HG02981 (cell line): ENCODE data around the gene CDH4.
"Not testable (repeated sequence)": the region's sequence is repeated elsewhere in the genome, so short reads cannot be mapped to it uniquely, and the experiment has no call there.

ENCODE experiments used
- ATAC-seq: cut with Tn5 transposase; IDR thresholded peaks from one replicate; pipeline ENCODE4 v1.9.1; 2021; ENCODE audit warnings: mild to moderate bottlenecking, moderate library complexity; ENCODE audit not compliant: unreplicated experiment

The CDH4 gene

DNA sequence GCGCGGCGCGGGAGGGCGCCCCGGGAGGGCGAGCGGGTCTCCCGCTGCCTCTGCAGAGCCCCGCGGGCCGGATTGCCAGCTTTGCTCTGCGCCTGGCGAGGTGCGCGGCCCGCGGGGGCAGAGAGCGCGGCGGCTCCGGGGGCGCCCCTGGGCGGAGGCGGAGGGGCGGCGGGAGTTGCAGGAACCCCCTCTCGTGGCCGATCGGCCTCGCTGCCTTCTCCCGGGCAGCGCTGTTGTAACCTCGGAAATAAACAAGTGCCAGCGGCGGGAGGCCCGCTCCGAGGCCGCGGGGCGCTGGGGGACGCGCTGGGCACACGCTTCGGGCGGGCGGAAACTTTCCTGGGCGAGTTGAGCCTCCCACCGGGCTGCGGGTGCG lies 1.2 kb downstream of the CDH4 start:
- no peak for ATAC-seq

DNA sequence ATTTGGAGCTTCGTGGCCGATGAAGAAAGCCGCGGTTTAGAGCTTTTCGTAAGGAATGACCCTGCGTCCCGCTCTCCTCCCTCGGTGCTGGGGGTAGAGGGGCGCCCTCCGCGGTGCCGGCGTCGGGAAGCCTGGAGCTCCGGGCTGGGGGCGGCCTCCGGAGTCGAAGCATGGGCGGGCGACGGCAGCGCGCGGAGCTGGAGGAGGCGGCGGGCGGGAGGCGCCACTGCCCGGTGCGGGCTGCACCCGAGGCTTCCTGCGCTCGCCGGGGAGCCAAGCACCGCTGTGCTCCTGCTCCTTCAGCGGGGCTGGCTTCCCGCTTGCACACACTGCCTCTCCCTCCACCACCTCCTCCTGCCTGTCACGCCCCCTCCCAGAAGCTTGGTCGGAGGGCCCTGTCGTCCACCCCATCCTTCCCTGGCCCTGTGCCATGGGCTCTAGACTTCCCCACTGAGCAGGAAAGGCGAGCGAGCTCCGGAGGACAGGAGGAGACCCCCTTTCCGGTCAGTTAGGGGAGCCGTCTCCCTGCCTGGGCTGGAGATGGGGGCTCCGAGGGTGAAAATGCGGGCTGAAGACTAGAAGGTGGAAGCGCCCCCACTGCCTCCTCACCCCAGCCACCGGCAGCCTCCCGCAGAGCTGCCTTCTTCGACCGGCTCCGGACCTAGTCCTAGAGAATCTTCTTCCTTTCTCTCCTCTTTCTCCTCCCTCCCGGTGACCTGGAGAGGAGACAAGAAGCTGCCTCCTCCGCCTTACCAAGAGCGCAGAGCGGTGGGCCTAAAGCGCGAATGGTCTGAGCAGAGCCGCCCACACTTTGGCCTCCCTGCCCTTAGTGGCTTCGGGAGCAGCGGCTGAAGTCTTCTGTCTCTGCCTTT lies 1.8 kb downstream of the CDH4 start:
- no peak for ATAC-seq

DNA sequence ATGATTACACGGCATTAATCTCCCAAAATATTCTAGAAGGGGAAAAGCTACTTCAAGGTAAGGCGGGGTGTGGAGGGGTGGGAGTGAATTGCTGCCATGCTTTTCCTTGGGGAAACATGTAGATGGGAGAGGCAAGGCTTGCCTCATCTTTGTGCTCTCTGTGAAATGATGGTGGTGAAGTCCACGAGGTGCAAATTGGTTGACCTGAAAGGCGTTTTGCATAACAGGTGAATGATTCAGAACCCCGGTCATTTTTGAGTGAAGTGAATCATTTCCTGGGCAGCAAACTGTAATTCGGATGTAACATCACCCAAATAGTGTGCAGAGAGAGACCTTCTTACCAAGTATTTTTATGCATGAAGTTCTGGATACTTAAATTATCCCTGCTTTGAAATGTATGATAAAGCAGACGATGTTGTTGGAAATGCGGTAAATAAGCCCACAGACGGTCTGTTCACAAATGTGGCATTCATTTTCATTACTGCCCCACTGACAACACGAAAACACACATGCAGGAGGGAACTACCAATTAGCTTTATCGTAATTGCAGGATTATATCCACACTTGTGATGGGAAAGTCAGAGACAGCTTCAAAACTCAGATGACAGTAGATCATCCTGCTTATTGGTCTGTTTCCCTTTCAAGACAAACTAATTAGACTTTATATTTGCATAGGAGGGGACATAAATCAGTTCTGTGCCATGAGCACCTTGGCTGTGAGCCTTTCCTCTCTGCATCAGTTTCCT lies 3.0 kb downstream of the CDH4 start:
- no peak for ATAC-seq

DNA sequence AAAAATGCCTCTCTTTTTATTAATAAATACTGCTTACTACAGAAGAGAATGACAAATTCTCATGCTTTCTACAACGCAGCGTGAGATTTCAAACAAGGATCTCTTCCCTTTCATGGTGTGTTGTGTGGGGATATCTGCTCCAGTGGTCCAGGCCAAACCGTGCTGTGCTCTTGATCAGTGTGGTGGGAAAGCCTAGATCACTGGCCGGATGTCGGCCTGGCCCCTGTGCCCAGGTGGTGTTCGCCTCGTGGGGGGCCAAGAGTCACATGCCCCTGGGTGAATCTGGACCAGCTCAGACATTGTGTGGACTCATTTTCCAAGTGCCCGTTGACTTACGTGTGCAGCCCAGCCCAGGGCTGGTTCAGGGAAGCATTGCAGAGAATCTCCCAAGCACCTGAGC lies 4.3 kb downstream of the CDH4 start:
- ATAC-seq, result no peak

DNA sequence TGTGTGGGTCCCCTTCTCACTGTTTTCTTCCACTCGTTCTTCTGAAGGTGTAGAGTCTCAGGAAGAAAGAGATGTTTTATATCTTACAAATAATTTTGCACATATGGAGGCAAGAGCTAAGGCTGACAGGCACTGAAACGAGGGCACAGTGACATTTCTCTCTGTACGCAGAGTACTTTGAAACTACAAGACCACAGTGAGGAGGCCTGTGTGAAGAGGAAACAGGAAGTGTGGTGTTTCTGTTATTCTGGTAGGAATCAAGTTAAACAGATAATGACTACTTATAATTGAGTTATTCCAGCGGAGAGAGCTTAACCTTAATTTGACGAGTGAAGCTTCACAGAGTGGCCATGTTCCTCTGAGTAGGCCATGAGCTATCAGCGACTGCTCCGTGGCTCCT lies 4.8 kb downstream of the CDH4 start:
- no peak for ATAC-seq

DNA sequence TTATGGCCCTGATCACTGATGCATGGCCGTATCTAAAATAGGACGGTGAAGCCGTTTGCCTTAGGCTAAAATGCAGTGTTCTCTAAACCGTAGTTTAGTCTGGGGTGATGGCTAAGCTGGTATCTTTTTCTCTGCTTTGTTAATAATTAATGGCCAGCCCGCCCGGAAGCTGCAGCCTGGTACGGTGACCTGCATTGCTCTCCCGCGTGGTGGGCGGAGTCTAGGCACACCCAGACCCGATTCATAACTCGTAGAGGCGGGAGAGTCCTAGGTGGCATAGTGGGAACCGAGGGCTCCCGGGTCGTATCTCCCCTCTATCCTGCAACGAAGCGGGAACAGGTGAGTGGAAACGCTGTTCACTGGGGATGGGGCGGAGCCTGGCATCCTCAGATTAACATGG lies 5.5 kb downstream of the CDH4 start:
- no peak for ATAC-seq

DNA sequence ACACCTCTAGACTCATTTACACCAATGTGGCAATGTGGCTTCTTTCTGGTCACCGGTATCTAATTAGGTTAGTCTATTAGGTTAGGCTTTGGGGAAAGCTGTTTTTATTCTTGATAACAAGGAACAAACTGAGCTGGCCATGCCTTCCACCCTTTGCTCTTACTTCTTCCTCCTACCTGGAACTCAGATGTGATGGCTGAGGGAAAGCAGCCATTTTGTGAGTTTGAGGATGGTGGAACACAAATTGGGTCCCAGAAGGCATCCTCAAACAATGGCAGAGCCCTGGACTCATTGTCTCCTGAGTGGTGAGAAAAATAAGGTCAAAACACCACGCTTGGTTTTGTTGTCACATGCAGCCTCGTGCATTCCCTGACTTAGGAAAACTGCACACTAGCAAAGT lies 7.7 kb downstream of the CDH4 start:
- no peak for ATAC-seq

DNA sequence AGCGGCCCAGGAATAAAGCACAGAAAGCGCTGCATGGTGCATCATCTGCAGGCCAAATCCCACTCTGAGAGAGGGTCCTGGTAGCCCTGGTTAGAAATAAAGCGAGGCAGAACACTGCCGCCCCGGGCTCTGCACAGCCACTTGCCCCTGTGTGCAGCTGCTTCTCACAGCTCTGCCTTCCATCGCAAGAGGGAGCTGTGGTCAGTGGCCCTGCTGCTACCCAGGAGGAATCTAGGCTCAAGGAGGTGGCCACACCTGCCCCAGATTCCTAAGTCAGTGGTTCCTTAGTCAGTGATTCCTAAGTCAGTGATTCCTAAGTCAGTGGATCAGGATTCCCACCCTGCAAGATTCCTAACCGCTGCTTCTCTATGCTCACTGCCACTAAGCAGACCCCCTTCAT lies 8.8 kb downstream of the CDH4 start:
- no peak for ATAC-seq

DNA sequence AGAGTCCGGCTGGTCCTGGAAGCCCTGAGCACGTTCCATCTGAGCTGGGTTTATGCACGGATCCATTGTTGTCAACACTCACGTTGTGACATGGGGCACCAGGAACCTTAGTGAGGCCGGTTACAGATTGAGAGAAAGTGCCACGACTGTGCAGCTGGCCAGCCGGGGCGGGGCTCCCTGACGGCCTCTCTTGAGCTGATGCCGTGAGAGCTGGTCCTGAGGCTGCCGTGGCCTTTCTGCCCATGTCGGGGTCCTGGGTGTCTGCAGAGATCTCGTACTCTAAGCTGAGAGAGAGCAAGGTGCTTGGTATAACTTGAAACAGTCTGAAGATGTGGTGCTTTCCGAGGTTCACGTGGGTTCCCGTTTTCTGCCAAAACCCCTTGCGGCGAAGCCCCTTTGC lies 10.0 kb downstream of the CDH4 start:
- ATAC-seq, result no peak

DNA sequence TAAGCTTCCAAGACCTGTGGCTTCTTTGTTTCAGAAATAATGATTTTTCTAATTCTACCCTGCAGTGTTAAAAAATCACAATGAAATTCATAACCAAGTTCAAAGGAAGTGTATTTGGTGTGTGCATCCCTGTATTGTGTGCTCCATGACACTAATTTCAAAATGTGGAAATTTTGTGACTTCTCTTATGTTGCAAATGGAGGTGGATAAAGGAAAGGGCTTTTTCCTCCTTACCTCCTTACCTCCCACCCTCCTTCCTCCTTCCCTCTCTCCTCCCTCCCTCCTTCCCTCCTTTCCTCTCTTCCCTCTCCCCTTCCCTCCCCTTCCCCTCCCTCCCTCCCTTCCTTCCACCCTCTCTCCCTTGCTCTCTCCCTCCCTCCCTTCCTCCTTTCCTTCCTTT lies 10.5 kb downstream of the CDH4 start:
- no peak for ATAC-seq

DNA sequence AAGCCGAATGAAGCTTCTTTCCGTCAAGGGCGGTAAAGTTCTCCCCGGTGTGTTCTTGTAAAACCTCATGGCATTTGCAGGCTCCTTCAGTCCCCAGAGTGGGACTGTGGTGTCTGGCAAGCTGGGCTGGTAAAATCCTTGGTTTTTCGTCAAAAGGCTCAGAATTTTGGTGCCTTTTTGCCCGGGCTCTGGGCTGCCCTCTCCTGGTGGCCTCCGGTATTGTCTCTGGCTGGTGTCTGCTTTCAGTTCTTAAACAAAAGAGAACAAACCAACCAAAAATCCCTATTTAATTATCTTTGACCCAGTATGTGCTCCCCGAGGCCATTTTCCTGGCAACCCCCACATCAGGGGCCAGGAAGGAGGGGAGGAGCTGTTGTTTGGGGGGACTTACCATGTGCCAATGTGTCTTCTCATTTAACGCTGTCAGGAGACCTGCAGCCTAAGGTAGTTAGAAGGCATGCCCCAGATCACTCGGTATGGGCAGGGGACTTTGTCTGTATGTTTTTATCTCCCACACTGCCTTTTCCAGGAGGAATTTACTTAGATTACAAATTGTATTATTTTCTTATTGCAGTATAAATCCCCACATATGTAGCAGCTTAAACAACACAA lies 11.1 kb downstream of the CDH4 start:
- ATAC-seq, result no peak

DNA sequence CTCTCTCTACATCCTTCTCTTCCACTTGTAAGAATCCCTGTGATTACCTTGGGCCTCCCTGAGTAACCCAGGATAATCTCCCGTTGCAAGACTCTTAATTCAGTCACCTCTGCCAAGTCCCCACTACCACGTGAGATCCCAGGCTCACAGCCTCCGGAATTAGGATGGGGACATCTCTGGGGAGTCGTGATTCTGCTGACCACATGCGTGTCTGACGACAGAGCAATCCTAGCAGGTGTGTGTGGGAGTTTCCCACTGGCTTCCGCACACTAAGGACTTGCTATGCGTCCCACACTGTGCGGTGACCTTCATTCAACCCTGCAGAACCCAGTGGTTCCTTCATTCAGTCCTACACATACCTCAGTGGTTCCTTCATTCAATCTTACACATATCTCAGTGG lies 11.9 kb downstream of the CDH4 start:
- ATAC-seq, result no peak

DNA sequence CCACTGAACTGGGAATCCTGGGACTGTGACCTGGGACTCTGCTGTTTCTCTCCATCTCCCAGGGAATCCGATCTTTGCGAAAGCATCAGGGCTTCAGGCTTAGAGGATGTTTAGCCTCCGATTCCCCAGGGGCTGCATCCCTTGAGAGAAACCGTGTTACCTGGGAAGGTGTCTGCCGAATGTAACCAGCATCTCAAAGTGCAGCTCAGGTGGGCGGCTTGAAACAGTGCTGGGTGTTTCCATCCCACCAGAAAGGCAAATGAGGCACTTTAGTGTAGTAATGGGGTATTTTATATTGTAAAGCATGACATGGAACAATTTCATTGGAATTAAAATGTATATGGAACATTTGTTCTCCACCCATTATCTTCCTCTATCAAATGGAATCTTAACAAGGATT lies 15.2 kb downstream of the CDH4 start:
- no peak for ATAC-seq

DNA sequence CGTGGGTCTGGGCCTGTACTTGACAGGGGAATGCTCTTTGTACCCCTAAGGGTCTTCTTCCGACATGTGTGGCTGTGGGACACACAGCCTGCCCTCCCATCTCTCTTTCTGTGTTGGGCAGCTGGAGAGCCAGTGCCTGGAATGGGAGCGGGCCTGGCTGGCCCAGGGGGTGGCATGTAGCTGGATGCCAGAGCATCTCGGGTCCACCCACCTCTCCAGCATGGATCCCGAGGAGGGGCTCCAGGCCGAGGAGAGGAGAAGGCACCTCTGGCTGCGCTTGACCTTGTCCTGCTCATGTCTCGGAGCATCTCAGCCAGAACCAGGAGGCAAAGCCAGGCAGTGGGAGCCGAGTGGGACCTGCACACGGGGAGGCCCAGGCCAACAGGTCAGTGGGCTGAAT lies 16.0 kb downstream of the CDH4 start:
- ATAC-seq, result no peak

DNA sequence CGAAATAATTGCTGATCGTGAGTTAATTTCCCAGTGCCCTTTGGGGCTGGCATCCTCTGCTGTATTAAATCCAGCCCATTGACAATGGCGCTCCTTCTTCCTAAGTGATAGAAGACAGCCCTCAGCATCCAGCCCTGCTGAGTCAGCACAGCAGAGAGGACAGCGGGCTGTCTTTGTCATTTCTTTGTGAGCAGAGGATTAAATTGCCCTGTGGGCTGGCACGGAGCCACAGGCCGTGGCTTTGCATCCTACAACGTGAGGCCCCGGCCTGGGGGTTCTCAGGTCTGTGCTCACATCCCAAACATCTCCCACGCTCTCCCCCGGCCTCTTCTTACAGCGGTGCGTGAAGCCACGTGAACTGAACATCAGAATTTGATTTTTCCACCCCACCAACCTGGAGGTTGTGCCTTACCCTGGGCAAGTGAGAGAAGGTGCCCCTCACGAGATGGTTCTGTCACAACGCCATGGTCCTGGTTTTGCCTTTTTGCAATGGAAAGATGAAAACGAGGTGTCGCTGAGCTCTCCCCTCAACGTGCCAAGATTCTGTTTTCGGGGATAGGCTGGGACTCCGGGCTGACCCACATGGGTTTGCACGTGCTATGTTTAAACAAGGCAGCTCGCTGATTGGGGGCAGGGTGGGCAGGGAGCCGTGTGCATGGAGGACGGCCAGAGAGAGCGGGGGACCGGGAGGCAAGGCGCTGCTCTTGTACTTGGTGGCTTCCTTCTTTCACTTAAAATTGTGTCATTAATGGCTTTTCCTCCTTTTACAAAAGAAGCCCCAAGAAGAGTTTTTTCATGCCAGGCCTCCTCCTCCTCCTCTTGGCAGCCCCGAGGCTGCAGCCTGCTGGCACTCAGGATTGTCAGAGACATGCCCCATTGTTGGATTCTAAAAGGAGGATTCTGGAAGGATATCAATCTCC lies 19.5 kb downstream of the CDH4 start:
- no peak for ATAC-seq

DNA sequence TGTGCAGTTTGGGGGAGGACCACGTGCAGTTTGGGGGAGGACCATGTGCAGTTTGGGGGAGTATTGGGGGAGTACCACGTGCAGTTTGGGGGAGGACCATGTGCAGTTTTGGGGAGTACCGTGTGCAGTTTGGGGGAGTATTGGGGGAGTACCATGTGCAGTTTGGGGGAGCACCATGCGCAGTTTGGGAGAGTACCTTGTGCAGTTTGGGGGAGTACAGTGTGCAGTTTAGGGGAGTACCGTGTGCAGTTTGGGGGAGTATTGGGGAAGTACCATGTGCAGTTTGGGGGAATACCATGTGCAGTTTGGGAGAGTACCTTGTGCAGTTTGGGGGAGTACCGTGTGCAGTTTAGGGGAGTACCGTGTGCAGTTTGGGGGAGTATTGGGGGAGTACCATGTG lies 21.0 kb downstream of the CDH4 start:
- not testable (repeated sequence) for ATAC-seq

DNA sequence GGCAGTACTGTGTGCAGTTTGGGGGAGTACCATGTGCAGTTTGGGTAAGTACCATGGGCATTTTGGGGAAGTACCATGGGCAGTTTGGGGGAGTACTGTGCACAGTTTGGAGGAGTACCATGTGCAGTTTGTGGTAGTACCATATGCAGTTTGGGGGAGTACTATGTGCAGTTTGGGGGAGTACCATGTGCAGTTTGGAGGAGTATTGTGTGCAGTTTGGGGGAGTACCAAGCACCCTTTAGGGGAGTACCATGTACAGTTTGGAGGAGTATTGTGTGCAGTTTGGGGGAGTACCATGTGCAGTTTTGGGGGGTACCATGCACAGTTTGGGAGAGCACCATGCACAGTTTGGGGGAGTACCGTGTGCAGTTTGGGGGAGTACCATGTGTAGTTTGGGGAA lies 21.6 kb downstream of the CDH4 start:
- ATAC-seq, result not testable (repeated sequence)

DNA sequence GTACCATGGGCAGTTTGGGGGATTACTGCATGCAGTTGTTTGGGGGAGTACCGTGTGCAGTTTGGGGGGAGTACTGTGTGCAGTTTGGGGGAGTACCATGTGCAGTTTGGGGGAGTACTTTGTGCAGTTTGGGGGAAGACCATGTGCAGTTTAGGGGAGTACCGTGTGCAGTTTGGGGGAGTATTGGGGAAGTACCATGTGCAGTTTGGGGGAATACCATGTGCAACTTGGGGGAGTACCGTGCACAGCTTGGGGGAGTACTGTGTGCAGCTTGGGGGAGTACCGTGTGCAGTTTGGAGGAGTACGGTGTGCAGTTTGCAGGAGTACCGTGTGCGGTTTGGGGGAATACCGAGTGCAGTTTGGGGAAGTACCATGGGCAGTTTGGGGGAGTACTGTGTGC lies 22.3 kb downstream of the CDH4 start:
- ATAC-seq, result no peak

DNA sequence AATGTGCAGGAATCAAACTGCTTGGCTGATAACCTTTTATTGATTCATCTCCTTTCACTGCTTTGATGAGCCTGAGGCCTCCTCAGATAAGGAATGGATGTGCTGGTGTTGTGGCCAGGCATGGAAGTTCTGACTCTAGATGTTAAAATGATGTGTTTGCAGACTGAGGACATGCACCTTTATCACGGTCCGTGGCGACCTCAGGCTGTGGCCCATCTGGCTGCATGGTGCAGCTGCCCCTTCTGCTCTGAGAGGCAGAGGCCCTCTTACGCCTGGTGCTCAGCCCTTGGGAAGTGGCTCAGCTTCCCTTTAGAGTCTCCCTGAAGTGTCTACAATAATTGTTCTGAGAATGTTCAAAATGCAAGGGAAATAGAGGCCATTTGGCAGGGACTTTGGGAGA lies 26.2 kb downstream of the CDH4 start:
- ATAC-seq, result no peak

DNA sequence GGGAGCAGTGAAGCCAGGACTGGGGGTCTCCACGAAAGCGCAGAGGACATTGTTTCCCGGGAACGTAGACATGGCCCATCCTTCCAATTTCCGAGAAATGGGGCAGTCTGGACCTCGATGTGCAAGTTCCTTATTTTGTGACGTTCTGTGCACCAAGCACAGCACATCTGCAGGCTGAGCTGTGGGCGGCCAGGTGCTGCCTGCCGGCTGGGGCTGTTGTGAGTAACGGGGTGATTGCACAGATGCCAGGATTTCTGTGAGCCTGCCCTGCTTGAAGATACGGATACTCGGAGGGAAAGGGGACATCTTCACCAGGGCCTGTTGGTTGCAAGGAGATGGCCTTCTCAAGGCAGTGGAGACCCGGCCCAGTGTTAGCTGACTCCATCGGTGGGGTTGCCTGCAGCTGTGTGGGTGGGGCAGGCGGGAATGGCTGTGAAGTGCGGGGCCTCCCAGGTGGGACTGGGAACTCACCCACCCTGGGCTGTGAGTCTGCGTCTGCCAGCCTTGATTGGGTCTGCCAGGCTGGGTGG lies 27.6 kb downstream of the CDH4 start:
- ATAC-seq, result no peak
